ENCODE measurements around the gene SLC17A5. TPM values are rescaled to one million over a fixed set of nuclear protein-coding genes. Genes with fewer than 3 reads are reported as not detected.
"Not testable (repeated sequence)": the region's sequence is repeated elsewhere in the genome, so short reads cannot be mapped to it uniquely, and the experiment has no call there.

Gene SLC17A5
- total RNA-seq, 2 experiments from 2014 or later = 5.1 to 5.4 TPM

DNA sequence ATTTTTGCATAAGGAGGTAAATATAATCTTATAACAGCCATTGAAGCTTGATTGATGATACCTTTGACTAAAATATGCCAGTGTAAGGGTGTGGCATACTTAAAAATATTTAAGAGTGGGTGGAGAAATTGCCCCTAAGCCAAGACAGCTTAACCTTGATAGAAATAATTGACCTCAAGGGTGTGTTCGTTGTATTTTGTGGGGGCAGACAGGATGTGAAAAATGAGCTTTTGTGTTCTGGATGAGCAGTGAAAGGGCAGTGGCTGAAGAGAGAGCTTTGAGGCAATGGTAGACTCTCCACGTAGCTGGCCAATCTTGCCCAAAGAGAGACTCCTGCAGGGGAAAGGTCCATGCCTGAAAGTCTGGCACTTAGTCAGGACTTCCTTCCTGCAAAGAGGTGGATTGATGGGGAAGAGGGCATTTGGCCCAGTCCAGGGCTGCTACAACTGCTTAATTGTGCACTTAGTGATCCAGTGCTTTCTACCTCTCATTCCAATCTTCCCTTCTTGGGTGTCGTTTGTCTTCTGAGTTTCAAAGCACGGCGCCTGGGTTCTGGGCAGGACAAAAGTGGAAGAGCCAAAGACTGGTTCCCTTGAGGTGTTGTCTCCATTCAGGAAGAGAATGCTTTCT lies 26.6 kb upstream of the SLC17A5 start:
- peaks cover 21% of the 10 kb centered on the region for H3K27me3 Mint-ChIP-seq
- H3K9me3 Mint-ChIP-seq = peaks cover 7% of the 10 kb centered on the region
- POLR2A ChIA-PET = no interaction called here
- no peak overlapping the region for H3K27ac Mint-ChIP-seq
- no peaks in the 10 kb centered on the region for H3K36me3 Mint-ChIP-seq (ENCODE audit: low read depth)
- no peak overlapping the region for H3K4me3 Mint-ChIP-seq
- no peak for DNase-seq
- H3K4me1 Mint-ChIP-seq = no peaks in the 10 kb centered on the region
- CTCF ChIA-PET = interaction anchor here (0.5 to 0.8 kb wide), 2 partner anchors 53 to 205 kb away, joined by 3 to 4 read pairs; no protein-coding TSS in a partner anchor

DNA sequence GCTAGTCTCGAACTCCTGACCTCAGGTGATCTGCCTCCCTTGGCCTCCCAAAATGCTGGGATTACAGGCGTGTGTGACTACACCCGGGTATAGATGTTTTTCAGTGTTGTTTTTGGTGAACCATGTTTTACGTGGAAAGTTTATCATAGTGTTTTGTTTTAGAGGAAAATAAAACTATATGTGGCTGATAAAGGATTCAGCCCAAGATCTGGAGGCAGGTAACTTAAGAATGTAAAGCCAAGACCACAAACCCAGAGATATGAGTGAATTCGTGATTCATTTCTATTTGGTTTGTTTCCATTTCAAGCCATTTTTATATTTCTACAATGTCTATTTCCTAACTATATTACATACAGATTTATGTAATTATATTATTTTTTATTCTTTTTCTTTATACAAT lies 26.1 kb upstream of the SLC17A5 start:
- H3K27ac Mint-ChIP-seq; H3K9me3 Mint-ChIP-seq; H3K36me3 Mint-ChIP-seq (ENCODE audit: low read depth); H3K4me3 Mint-ChIP-seq; DNase-seq; POLR2A ChIA-PET; H3K4me1 Mint-ChIP-seq: not testable (repeated sequence)
- H3K27me3 Mint-ChIP-seq = peaks cover 17% of the 10 kb centered on the region
- CTCF ChIA-PET = interaction anchor here (0.6 to 0.8 kb wide), 2 partner anchors 53 to 89 kb away, joined by 4 to 5 read pairs; no protein-coding TSS in a partner anchor

DNA sequence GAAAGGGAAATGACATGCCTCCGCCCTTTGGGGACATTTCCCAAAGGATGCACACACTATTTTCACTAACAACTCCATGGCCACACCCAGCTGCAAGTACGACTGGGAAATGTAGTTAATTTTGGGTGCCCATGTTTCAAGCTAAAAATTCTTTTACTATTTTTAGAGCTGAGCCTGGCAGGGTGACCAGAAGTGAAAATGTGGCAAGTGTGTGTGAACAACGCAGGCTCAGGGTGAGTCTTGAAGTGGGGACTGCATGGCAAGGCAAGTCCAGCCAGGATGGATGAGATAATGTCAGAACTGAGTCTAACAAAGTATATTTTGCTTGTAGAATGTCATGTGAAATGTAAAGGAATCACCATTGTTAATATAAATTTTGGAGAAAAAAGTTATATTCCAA lies 25.2 kb upstream of the SLC17A5 start:
- H3K36me3 Mint-ChIP-seq (ENCODE audit: low read depth) = no peaks in the 10 kb centered on the region
- no peak overlapping the region for H3K27ac Mint-ChIP-seq
- peaks cover 7% of the 10 kb centered on the region for H3K9me3 Mint-ChIP-seq
- H3K27me3 Mint-ChIP-seq = peaks cover 13% of the 10 kb centered on the region
- ChIA-PET POLR2A (no interaction called here), CTCF (interaction anchor here (0.6 to 1.9 kb wide), 2 partner anchors 24 to 88 kb away, joined by 5 read pairs; no protein-coding TSS in a partner anchor)
- DNase-seq = no peak
- H3K4me1 Mint-ChIP-seq = no peaks in the 10 kb centered on the region
- no peak overlapping the region for H3K4me3 Mint-ChIP-seq

DNA sequence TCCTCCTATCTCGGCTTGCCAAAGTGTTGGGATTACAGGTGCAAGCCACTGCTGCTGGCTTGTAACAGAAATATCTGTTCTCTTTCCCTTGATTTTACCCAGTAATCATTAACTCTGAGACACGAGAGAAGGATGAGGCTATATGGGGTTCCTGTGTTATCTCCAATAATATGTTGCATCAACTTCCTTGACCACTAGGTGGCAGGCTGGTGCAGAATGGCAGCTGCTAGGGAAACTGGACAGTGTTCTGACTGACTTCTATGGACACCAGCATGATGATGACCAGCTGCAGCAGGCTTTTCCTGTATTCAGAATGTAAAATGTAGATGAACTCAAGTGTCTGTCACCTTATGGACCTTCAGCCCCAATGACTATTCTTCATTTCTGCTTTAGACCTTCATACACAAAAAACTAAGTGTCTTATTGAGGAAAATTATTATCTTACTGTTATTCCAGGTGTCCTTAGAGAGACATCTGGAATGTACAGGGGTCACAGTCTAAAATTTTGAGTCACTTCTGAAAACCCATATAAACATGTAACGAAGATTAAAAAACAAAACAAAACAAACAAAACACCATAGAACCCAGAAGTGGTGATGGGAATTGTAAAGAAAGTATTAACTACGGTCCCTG lies 21.8 kb upstream of the SLC17A5 start:
- CTCF ChIA-PET = interaction anchor here (0.7 to 2.3 kb wide), 7 partner anchors 22 to 75 kb away, joined by 3 to 12 read pairs (median 4); no protein-coding TSS in a partner anchor

DNA sequence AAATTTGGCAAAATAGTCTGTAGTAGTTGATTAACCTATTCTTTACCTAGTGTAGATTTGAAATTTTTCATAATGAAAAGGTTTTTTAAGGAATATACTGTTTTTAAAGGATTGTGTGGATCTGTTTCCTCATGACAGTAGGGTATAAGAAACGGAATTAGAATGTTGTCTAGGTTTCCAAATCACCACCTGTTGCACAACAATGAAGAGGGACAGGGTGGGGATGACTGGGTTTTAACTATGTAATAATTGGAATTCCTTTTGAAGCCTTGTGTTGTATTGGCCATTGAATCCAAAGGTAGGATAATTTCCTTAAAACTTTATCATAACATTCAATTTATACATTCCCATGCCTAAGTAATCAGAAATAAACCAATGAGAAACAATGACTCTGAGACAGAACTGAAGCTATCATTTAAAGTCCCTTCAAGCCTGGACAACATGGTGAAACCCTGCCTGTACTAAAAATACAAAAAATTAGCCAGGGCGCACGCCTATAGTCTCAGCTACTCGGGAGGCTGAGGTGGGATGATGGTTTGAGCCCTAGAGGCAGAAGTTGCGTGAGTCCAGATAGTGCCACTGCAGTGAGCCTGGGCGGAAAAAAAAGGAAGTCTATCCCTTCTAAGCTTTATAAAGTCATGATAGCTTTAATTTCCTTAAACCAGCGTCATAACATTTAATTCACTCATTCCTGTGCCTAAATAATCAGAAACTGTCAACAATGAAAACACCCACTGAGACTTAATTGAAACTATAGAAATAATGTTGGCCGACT lies 18.3 kb upstream of the SLC17A5 start:
- Mint-ChIP-seq H3K4me3 (no peak overlapping the region), H3K27ac (no peak overlapping the region), H3K27me3 (peaks cover 24% of the 10 kb centered on the region), H3K36me3 (ENCODE audit: low read depth) (no peaks in the 10 kb centered on the region), H3K9me3 (no peaks in the 10 kb centered on the region), H3K4me1 (no peaks in the 10 kb centered on the region)
- CTCF ChIA-PET = interaction anchor here (1.1 kb wide), 1 partner anchor 61 kb away, joined by 4 read pairs; no protein-coding TSS in a partner anchor
- POLR2A ChIA-PET = no interaction called here
- DNase-seq = no peak

More for the DNA sequence above, 21.8 kb upstream of the SLC17A5 start:
- Mint-ChIP-seq H3K27me3 (peaks cover 7% of the 10 kb centered on the region), H3K36me3 (ENCODE audit: low read depth) (no peaks in the 10 kb centered on the region), H3K4me1 (no peaks in the 10 kb centered on the region), H3K9me3 (no peaks in the 10 kb centered on the region), H3K27ac (no peak overlapping the region), H3K4me3 (no peak overlapping the region)
- POLR2A ChIA-PET = no interaction called here
- peak; percentile 83 for DNase-seq

DNA sequence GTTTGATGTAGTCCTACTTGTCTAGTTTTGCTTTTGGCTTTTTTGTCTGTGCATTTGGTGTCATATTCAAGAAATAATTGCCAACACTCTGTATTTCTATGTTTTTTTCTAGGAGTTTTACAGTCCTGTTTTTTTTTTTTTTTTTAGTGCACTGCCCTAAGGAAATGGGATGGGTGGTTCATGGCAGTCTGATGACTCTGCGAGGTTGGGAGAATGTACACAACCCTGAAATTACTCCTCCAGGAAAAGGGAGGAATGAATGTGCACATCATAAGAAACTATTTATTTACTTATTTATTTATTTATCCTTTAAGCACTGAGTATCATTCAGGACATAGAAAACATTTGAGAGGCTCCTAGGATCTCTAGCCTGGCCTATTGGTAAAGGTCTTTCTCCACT lies 15.2 kb upstream of the SLC17A5 start:
- no peaks in the 10 kb centered on the region for H3K9me3 Mint-ChIP-seq
- no peak overlapping the region for H3K27ac Mint-ChIP-seq
- H3K36me3 Mint-ChIP-seq (ENCODE audit: low read depth) = no peaks in the 10 kb centered on the region
- ChIA-PET POLR2A (no interaction called here), CTCF (no interaction called here)
- no peak overlapping the region for H3K4me3 Mint-ChIP-seq
- DNase-seq = no peak
- H3K4me1 Mint-ChIP-seq = peaks cover 4% of the 10 kb centered on the region
- H3K27me3 Mint-ChIP-seq = peaks cover 38% of the 10 kb centered on the region

DNA sequence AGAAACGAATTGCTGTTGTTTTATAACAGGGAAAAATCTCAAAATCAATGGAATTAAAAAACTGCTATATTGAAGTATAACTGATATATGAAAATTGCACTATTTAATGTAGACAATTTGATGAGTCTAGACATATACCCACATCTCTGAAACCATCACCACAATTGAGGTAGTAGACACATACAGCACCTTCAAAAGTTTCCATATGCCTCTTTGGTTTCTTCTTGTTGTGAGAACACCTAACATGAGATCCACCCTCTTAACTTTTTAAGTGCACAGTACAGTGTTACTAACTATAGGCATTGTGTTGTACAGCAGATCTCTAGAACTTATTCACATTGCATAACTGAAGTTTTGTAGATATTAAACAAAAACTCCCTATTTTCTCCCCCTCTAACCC lies 14.0 kb upstream of the SLC17A5 start:
- ChIA-PET CTCF (no interaction called here), POLR2A (no interaction called here)
- no peaks in the 10 kb centered on the region for H3K9me3 Mint-ChIP-seq
- peaks cover 38% of the 10 kb centered on the region for H3K27me3 Mint-ChIP-seq
- no peak for DNase-seq
- H3K4me1 Mint-ChIP-seq = peaks cover 4% of the 10 kb centered on the region
- H3K4me3 Mint-ChIP-seq = no peak overlapping the region
- no peak overlapping the region for H3K27ac Mint-ChIP-seq
- H3K36me3 Mint-ChIP-seq (ENCODE audit: low read depth) = no peaks in the 10 kb centered on the region

DNA sequence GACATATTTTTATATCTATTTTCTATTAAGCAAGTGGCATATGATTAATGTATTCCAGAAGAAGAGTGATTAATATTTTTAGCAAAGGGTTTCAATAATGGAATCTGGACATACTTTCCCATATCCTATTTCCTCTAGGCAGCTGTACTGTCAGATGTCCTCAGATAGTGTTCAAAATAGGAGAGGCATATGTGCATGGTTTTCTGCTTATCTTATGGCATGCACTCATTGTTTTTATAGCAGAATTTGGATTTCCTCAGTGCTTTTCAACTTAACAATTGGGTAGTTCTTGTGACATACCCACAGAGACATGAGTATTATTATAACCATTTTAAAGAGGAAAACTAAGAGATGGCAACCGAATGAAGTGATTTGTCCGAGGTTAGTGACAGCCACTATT lies 12.6 kb upstream of the SLC17A5 start:
- POLR2A ChIA-PET = no interaction called here
- CTCF ChIA-PET = interaction anchor here (1.0 to 1.1 kb wide), 2 partner anchors 12 to 13 kb away, joined by 4 read pairs; no protein-coding TSS in a partner anchor
- Mint-ChIP-seq H3K36me3 (ENCODE audit: low read depth) (no peaks in the 10 kb centered on the region), H3K4me1 (peaks cover 4% of the 10 kb centered on the region), H3K9me3 (no peaks in the 10 kb centered on the region), H3K27me3 (peaks cover 38% of the 10 kb centered on the region), H3K27ac (no peak overlapping the region), H3K4me3 (no peak overlapping the region)
- DNase-seq = no peak

DNA sequence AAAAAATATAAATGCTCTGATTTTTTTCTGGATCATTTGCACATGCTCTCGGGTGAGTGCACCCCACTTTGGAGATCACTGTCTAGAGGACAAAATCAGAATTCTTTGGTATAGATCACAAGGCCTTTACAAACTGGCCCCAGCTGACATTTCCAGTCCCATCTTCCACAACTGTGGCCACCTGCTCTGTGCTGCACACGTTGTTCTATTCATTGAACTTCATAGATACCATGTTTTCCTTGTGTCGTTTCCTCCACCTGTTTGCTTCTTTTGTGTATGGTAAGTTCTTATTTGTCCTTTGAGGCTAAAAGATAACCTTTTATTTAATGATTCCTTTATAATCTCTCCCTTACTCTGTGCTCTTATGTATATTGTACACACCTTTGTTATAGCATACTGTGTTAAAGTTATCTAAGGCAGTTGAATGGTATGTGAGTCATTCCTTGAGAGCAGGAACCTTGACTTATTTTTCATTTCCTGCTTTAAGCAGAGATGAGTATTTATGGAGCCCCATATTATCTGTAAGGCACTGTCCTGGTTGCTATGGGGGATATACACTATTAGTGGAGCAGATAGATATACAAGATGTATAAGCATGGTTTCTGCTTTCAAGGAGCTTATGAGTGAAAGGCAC lies 12.0 kb upstream of the SLC17A5 start:
- Mint-ChIP-seq H3K4me1 (peaks cover 4% of the 10 kb centered on the region), H3K27me3 (peaks cover 36% of the 10 kb centered on the region), H3K9me3 (no peaks in the 10 kb centered on the region), H3K27ac (no peak overlapping the region), H3K36me3 (ENCODE audit: low read depth) (no peaks in the 10 kb centered on the region), H3K4me3 (no peak overlapping the region)
- ChIA-PET POLR2A (no interaction called here), CTCF (interaction anchor here (0.6 to 1.0 kb wide), 2 partner anchors 12 to 34 kb away, joined by 3 to 5 read pairs; partner anchors contain the start of gene SLC17A5)
- DNase-seq = no peak

DNA sequence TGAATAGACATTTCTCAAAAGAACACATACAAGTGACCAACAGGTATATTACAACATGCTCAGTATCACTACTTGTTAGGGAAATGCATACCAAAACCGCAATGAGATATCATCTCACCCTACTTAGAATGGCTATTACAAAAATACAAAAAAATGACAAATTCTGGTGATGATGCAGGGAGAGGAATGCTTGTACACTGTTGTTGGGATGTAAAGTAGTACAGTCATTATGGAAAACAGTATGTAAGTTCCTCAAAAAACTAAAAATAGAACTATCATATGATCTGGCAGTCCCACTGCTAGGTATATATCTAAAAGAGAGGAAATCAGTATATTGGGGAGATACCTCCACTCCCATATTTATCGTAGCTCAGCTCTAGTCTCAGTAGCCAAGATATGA lies 10.9 kb upstream of the SLC17A5 start:
- Mint-ChIP-seq H3K27me3 (peaks cover 26% of the 10 kb centered on the region), H3K36me3 (ENCODE audit: low read depth) (no peaks in the 10 kb centered on the region), H3K9me3 (no peaks in the 10 kb centered on the region), H3K4me1 (peaks cover 4% of the 10 kb centered on the region), H3K4me3 (no peak overlapping the region), H3K27ac (no peak overlapping the region)
- ChIA-PET CTCF (interaction anchor here (1.0 kb wide), 1 partner anchor 11 kb away, joined by 3 read pairs; the partner anchor contains the start of gene SLC17A5), POLR2A (no interaction called here)
- no peak for DNase-seq

DNA sequence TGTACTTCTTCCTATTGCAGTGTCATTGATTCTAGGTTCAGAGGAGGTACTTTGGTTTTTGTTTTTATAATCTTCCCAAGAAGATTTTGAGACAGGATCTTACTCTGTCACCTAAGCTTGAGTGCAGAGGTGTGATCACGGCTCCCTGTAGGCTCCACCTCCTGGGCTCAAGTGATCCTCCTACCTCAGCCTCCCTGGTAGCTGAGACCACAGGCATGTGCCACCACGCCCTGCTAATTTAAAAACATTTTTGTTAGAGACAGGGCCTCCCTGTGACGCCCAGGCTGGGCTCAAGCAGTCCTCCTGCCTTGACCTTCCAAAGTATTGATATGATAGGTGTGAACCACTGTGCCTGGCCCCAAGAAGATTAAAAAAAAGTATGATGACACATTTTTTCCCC lies 3.4 kb upstream of the SLC17A5 start:
- Mint-ChIP-seq H3K4me1 (peaks cover 31% of the 10 kb centered on the region), H3K27ac (peak overlapping the region; percentile 66), H3K36me3 (ENCODE audit: low read depth) (no peaks in the 10 kb centered on the region), H3K27me3 (no peaks in the 10 kb centered on the region), H3K9me3 (no peaks in the 10 kb centered on the region), H3K4me3 (no peak overlapping the region)
- ChIA-PET CTCF (interaction anchor here (1.0 kb wide), 1 partner anchor 9 kb away, joined by 3 read pairs; no protein-coding TSS in a partner anchor), POLR2A (no interaction called here)
- DNase-seq = no peak

DNA sequence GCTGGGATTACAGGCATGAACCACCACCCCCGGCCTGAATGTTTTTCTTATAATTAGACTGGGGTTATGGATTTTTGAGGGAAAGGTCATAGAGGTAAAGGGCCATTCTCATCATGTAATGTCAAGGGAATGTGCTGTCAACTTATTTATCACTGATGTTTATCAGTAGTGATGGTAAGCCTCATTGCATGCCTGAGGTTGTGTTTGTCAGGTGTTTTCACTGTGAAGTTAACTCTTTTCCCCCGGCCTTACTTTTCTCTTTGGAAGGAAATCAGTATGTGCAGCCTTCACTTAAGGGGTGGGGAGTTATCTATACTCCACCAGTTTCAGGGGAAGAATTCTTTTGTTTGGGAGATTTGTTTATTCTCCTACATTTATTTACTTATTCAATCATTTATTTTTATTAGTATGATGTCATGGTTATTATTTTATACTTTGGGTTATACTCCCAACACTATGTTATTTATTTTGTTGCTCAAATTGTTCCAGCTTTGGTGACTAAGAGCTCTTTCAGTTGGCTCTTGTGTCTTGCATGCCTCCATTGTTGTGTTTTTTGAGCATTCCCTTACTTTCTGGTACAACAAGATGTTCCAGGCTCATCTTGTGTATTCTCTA lies 2.8 kb upstream of the SLC17A5 start:
- ChIA-PET CTCF (no interaction called here), POLR2A (no interaction called here)
- no peaks in the 10 kb centered on the region for H3K36me3 Mint-ChIP-seq (ENCODE audit: low read depth)
- H3K4me1 Mint-ChIP-seq = peaks cover 35% of the 10 kb centered on the region
- DNase-seq = no peak
- no peaks in the 10 kb centered on the region for H3K27me3 Mint-ChIP-seq
- H3K27ac Mint-ChIP-seq = no peak overlapping the region
- no peaks in the 10 kb centered on the region for H3K9me3 Mint-ChIP-seq
- H3K4me3 Mint-ChIP-seq = no peak overlapping the region

All from activated CD4-positive, alpha-beta T cell treated with anti-CD3 and anti-CD28 coated beads, Interleukin-2, amount 10 ng/mL, durations not matched to agents 7 days and 5 days (primary cell).